K562 (cell line): Measurements from ENCODE around the gene RNF32.

Source experiments
- PHB2 ChIP-seq: fragments of 450-650 bp; IDR thresholded peaks from 2 replicates; pipeline ENCODE4 v1.6.1; 2017; ENCODE audit warnings: low read depth
- STAT5B ChIP-seq: fragments of 250-450 bp; sonication (Bioruptor Pico); IDR thresholded peaks from 2 replicates; pipeline ENCODE4 v1.8.0; 2021; ENCODE audit warnings: mild to moderate bottlenecking, inconsistent platforms

GRCh38 chr7:156692849-156693248 lies 52.3 kb downstream of the RNF32 start:
- TF ChIP-seq STAT5B (CRISPR knock-in tag) (no peak), PHB2 (no peak)
